ENCODE measurements around the gene TUBGCP6. TPM values are rescaled to one million over a fixed set of nuclear protein-coding genes. Genes with fewer than 3 reads are reported as not detected.
"Not testable (repeated sequence)": the region's sequence is repeated elsewhere in the genome, so short reads cannot be mapped to it uniquely, and the experiment has no call there.

The TUBGCP6 gene
- total RNA-seq, 1 experiment from 2014 or later: 31.3 TPM

DNA sequence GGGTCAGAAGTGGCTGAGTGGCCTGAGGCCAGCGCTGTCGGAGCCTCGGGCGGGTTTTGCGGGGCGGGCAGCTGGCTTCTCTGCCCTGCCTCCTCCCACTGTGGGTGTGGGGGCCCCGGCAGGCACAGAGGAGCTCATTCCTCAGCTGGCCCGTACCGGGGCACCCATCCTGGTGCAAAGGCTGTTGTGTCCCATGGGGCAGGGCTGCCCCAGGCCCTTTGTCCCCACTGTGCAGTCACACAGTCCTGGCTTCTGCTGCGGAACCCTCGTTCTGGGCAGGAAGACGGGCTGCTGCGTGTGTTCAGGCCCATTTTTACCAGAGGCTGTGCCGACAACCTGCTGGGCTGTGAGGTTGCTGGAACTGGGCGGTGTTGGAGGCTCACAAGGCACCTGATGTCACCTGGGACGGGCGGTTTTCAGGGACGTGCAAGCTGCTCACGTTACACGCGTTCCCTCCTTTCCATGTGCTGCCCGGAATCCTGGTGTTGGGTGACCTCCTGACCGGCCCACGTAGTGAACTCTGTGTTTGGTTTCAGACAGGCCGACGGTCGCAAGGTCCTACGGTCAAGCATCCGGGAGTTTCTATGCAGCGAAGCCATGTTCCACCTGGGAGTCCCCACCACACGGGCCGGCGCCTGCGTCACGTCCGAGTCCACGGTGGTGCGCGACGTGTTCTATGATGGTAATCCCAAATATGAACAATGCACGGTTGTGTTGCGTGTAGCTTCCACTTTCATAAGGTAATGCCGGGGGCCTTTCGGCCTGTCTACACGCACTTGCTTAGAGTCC, 38.8 kb downstream of the TUBGCP6 start:
- Histone ChIP-seq H3K4me1 (ENCODE audit: control insufficient read depth, insufficient read depth, low read length) (peaks cover 7% of the 10 kb centered on the region; the same call in 1 of the 2 replicates), H3K27me3 (ENCODE audit: control insufficient read depth, insufficient read depth, low read length) (no peaks in the 10 kb centered on the region), H3K36me3 (ENCODE audit: control insufficient read depth, insufficient read depth, low read length) (no peaks in the 10 kb centered on the region), H3K4me3 (ENCODE audit: low read depth in 2 of 2, low read length in 2 of 2) (no peak overlapping the region), H3K9me3 (ENCODE audit: control insufficient read depth, insufficient read depth, low read depth, low read length) (no peaks in the 10 kb centered on the region), H3K27ac (ENCODE audit: low read length) (no peak overlapping the region)
- in situ Hi-C loops (cut with HindIII; ENCODE audit: low pct_unique_long_range_greater_than_20kb, low sequenced_read_pairs) (no loop called here), intact Hi-C loops (cut with micrococcal nuclease; ENCODE audit: unreplicated experiment) (no loop called here)
- BruUV-seq (replicated peaks): no TSS peak
- no peak for ATAC-seq
- CTCF ChIA-PET: interaction anchor here (0.5 kb wide), 1 partner anchor 166 kb away, joined by 4 read pairs; no protein-coding TSS in a partner anchor
- DNase-seq (ENCODE audit: low read depth, low spot score): no peak
- TF ChIP-seq SIN3A (IDR thresholded peaks at IDR 0.05; ENCODE audit: borderline replicate concordance, insufficient read depth, low read depth, low read length): no peak
- POLR2A ChIA-PET: interaction anchor here (0.5 to 0.8 kb wide), 2 partner anchors 16 to 42 kb away, joined by 3 to 6 read pairs; no protein-coding TSS in a partner anchor

DNA sequence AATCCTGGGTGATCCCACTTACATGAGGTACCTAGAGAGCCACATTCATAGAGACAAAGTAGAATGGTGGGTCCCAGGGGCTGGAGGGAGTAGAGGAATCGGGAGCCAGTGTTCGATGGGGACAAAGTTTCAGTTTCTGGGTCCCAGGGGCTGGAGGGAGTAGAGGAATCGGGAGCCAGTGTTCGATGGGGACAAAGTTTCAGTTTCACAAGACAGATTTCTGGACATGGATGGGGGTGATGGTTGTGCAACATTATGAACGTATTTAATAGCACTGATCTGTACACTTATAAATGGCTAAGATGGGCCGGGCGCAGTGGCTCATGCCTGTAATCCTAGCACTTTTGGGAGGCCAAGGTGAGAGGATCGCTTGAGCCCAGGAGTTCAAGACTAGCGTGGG, 39.8 kb downstream of the TUBGCP6 start:
- in situ Hi-C loops (cut with HindIII; ENCODE audit: low pct_unique_long_range_greater_than_20kb, low sequenced_read_pairs); POLR2A ChIA-PET; BruUV-seq (replicated peaks): not testable (repeated sequence)

DNA sequence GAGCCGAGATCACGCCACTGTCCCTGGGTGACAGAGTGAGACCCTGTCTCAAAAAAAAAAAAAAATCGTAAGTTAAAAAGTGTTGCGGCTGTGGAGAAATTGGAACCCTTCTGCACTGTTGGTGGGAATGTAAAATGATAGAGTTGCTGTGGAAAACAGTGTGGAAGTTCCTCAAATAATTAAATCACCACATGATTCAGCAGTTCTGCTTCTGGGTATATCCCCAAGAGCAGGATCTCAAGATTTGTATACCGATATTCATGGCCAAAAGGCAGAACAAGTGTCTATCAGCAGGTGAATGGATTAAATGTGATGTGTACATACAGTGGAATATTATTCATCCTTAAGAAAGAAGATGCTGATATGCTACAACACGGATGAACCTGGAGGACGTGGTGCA, 40.3 kb downstream of the TUBGCP6 start:
- Histone ChIP-seq H3K4me1 (ENCODE audit: control insufficient read depth, insufficient read depth, low read length) (peaks cover 9% of the 10 kb centered on the region), H3K9me3 (ENCODE audit: control insufficient read depth, insufficient read depth, low read depth, low read length) (no peaks in the 10 kb centered on the region), H3K36me3 (ENCODE audit: control insufficient read depth, insufficient read depth, low read length) (no peaks in the 10 kb centered on the region; the same call in 1 of the 2 replicates), H3K27me3 (ENCODE audit: control insufficient read depth, insufficient read depth, low read length) (no peaks in the 10 kb centered on the region), H3K4me3 (ENCODE audit: low read depth in 2 of 2, low read length in 2 of 2) (no peak overlapping the region), H3K27ac (ENCODE audit: low read length) (no peak overlapping the region)
- ATAC-seq (no peak), DNase-seq (ENCODE audit: low read depth, low spot score) (no peak)
- TF ChIP-seq, protein P1, sequence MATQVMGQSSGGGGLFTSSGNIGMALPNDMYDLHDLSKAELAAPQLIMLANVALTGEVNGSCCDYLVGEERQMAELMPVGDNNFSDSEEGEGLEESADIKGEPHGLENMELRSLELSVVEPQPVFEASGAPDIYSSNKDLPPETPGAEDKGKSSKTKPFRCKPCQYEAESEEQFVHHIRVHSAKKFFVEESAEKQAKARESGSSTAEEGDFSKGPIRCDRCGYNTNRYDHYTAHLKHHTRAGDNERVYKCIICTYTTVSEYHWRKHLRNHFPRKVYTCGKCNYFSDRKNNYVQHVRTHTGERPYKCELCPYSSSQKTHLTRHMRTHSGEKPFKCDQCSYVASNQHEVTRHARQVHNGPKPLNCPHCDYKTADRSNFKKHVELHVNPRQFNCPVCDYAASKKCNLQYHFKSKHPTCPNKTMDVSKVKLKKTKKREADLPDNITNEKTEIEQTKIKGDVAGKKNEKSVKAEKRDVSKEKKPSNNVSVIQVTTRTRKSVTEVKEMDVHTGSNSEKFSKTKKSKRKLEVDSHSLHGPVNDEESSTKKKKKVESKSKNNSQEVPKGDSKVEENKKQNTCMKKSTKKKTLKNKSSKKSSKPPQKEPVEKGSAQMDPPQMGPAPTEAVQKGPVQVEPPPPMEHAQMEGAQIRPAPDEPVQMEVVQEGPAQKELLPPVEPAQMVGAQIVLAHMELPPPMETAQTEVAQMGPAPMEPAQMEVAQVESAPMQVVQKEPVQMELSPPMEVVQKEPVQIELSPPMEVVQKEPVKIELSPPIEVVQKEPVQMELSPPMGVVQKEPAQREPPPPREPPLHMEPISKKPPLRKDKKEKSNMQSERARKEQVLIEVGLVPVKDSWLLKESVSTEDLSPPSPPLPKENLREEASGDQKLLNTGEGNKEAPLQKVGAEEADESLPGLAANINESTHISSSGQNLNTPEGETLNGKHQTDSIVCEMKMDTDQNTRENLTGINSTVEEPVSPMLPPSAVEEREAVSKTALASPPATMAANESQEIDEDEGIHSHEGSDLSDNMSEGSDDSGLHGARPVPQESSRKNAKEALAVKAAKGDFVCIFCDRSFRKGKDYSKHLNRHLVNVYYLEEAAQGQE (IDR thresholded peaks at IDR 0.05; ENCODE audit: insufficient read depth in 1 of 2, low read depth in 2 of 2, low read length in 1 of 2): no peak
- TF ChIP-seq TCF7L2 (IDR thresholded peaks at IDR 0.05; ENCODE audit: low read depth, low read length) (no peak), POLR2AphosphoS5 (IDR thresholded peaks at IDR 0.05; ENCODE audit: low read depth, low read length) (no peak), SIN3A (IDR thresholded peaks at IDR 0.05; ENCODE audit: borderline replicate concordance, insufficient read depth, low read depth, low read length) (no peak)
- TF ChIP-seq, protein P2, sequence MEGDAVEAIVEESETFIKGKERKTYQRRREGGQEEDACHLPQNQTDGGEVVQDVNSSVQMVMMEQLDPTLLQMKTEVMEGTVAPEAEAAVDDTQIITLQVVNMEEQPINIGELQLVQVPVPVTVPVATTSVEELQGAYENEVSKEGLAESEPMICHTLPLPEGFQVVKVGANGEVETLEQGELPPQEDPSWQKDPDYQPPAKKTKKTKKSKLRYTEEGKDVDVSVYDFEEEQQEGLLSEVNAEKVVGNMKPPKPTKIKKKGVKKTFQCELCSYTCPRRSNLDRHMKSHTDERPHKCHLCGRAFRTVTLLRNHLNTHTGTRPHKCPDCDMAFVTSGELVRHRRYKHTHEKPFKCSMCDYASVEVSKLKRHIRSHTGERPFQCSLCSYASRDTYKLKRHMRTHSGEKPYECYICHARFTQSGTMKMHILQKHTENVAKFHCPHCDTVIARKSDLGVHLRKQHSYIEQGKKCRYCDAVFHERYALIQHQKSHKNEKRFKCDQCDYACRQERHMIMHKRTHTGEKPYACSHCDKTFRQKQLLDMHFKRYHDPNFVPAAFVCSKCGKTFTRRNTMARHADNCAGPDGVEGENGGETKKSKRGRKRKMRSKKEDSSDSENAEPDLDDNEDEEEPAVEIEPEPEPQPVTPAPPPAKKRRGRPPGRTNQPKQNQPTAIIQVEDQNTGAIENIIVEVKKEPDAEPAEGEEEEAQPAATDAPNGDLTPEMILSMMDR (IDR thresholded peaks at IDR 0.05): no peak
- no TSS peak for BruUV-seq (replicated peaks)
- ChIA-PET CTCF (no interaction called here), POLR2A (interaction anchor here (1.1 kb wide), 1 partner anchor 40 kb away, joined by 5 read pairs; no protein-coding TSS in a partner anchor)
- in situ Hi-C loops (cut with HindIII; ENCODE audit: low pct_unique_long_range_greater_than_20kb, low sequenced_read_pairs) (no loop called here), intact Hi-C loops (cut with micrococcal nuclease; ENCODE audit: unreplicated experiment) (no loop called here)

More for the DNA sequence above, 39.8 kb downstream of the TUBGCP6 start:
- H3K4me3 ChIP-seq (ENCODE audit: low read depth in 2 of 2, low read length in 2 of 2); H3K27ac ChIP-seq (ENCODE audit: low read length); intact Hi-C loops (cut with micrococcal nuclease; ENCODE audit: unreplicated experiment); H3K36me3 ChIP-seq (ENCODE audit: control insufficient read depth, insufficient read depth, low read length); H3K27me3 ChIP-seq (ENCODE audit: control insufficient read depth, insufficient read depth, low read length); ATAC-seq; CTCF ChIA-PET; DNase-seq (ENCODE audit: low read depth, low spot score); H3K4me1 ChIP-seq (ENCODE audit: control insufficient read depth, insufficient read depth, low read length); H3K9me3 ChIP-seq (ENCODE audit: control insufficient read depth, insufficient read depth, low read depth, low read length): not testable (repeated sequence)
